ENCODE results near the gene CD55. TPM values are rescaled to one million over a fixed set of nuclear protein-coding genes. Genes with fewer than 3 reads are reported as not detected.

CD55 gene
- total RNA-seq, 1 donor from 2014 or later = 512 TPM

DNA sequence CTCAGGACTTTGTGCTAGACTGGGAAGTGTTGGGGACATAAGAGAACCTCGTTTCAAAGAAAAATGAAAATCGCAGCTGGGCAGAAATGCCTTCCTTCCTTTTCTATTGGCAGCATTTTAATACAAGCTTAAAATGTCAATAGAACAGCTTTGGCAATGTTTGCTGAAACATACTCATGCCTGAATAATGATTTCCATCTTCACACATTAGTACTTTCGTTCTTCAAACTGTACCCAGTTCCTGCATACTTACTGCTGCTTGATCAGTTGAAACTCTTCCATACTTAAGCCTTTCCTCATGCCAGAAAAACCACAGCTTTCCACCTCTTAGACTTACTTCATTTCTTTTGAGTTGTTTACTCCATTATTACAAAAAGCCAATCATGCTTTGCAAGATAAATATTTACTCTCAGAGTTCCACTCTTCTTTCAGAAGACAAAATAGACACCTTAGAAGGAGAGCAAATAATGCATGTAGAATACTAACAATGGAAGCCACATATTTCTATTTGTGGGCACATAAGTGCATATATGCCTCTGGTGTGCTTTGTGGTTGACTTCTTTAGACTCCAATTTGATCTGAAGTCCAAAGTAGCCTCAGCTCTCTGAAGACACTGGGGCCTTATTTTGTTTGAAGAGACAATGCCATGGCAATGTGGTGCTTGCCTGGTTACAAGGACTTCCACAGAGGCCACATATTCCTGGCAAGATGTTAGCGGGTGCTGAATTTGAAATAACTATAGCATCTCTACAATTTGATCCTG is 22.7 kb upstream of the CD55 start:
- no peaks in the 10 kb centered on the region for H3K9me3 ChIP-seq
- H3K4me1 ChIP-seq = peaks cover 13% of the 10 kb centered on the region
- DNase-seq (no peak), ATAC-seq (peak; percentile 91)
- H3K27ac ChIP-seq = peak overlapping the region; percentile 75
- H3K4me3 ChIP-seq = peak overlapping the region; percentile 3
- no peaks in the 10 kb centered on the region for H3K27me3 ChIP-seq
- intact Hi-C loops (cut with DNase I) = no loop called here
- H3K36me3 ChIP-seq = no peaks in the 10 kb centered on the region
- TF ChIP-seq, protein P1, sequence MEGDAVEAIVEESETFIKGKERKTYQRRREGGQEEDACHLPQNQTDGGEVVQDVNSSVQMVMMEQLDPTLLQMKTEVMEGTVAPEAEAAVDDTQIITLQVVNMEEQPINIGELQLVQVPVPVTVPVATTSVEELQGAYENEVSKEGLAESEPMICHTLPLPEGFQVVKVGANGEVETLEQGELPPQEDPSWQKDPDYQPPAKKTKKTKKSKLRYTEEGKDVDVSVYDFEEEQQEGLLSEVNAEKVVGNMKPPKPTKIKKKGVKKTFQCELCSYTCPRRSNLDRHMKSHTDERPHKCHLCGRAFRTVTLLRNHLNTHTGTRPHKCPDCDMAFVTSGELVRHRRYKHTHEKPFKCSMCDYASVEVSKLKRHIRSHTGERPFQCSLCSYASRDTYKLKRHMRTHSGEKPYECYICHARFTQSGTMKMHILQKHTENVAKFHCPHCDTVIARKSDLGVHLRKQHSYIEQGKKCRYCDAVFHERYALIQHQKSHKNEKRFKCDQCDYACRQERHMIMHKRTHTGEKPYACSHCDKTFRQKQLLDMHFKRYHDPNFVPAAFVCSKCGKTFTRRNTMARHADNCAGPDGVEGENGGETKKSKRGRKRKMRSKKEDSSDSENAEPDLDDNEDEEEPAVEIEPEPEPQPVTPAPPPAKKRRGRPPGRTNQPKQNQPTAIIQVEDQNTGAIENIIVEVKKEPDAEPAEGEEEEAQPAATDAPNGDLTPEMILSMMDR (IDR thresholded peaks at IDR 0.05) = no peak

DNA sequence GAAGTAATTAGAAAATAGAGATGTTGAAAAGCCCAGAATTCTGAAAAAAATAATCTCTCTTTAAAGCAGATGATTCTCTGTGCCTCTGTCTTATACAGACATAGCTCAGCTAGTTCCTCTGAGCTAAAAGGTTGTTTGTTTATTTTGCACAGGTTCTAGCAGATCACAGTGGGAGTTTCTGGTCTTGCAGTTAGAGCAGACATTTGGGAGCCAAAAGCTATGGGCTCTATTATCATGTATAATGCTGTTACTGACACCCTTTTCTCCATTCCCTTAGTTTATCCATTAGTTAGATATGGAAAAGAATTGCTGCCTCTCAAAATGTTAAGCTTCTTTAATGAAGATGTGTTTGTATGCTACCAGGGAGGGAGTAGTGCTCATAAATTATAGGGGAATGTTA is 20.5 kb upstream of the CD55 start:
- Histone ChIP-seq H3K4me1 (peaks cover 13% of the 10 kb centered on the region), H3K36me3 (no peaks in the 10 kb centered on the region), H3K27ac (no peak overlapping the region), H3K9me3 (no peaks in the 10 kb centered on the region), H3K27me3 (no peaks in the 10 kb centered on the region), H3K4me3 (no peak overlapping the region)
- TF ChIP-seq, protein P1 (IDR thresholded peaks at IDR 0.05) = no peak
- ATAC-seq = no peak
- no peak for DNase-seq
- intact Hi-C loops (cut with DNase I) = no loop called here

DNA sequence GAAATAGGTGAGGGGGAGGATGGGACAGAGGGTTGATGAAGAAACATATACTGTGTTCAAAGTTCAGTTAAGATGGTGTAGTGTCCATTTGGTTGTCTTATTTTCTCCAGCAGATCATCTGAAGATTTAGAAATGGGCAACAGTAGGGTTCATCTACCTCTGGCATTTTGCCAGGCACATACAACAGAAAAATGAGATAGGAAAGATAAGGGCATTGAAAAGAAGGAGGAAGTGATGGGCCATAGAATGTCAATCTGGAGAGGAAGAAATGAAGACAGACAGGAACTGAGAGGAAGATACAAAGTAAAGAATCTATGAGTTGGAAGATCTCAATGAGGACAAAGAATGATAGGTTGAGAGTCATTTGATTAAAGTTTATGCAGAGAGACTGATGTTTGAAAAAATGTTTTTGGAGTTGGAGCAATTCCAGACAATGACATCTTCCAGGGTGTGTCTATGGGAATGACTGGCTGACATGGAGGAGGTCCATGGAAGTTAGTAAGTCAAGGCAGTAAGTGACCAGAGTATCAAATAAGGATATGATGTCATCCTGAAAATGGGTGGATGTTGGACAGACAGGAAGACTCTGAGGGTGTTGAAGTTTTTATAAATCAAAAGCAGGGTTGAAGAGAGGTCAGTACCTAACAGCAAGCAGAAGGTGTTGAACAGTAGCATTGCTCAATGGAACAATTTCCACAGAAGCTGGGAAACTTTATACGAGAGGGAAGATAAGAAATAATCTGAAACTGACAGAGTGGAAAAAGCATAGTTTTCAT is 18.7 kb upstream of the CD55 start:
- no peaks in the 10 kb centered on the region for H3K9me3 ChIP-seq
- no peak overlapping the region for H3K4me3 ChIP-seq
- H3K36me3 ChIP-seq = no peaks in the 10 kb centered on the region
- H3K4me1 ChIP-seq = peaks cover 9% of the 10 kb centered on the region
- intact Hi-C loops (cut with DNase I) = no loop called here
- no peak for ATAC-seq
- H3K27ac ChIP-seq = no peak overlapping the region
- no peaks in the 10 kb centered on the region for H3K27me3 ChIP-seq
- TF ChIP-seq, protein P1 (IDR thresholded peaks at IDR 0.05) = no peak
- DNase-seq = no peak

DNA sequence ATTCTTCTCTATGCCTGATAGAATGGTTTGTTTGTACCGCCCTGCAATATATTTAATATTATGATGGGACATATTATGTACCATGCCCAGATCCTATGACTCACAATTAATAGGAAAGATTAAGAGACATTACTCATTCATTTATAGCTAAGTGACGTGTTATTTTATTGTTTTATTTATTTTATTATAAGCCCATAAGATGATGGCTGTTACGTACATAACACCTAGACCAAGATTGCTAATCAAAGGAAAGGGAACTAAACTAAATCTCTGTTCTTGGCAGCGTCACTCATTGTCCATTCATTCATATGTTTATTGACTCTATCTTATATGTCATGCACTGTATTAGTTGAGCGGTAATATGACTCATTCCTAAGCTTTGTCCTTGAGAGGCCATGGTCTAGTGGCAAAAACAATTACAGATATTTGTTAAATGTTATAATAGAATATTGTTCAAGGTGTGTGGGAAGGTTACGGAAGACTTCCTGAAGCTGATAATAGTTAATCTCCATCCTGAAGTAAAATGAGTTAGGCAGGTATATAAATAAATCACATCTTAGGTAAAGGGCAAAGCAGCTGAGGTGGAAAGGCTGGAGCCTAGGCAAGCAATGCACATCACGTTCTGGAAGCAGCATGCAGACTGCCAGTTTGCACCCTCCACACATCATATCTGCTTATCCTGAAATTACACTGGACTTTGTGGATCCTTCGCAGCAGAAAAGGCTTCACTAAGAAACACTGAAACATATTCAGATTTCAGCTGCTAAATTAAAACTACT is 16.6 kb upstream of the CD55 start:
- TF ChIP-seq, protein P1 (IDR thresholded peaks at IDR 0.05) = no peak
- H3K9me3 ChIP-seq = no peaks in the 10 kb centered on the region
- no peak overlapping the region for H3K27ac ChIP-seq
- no peak for DNase-seq
- H3K36me3 ChIP-seq = no peaks in the 10 kb centered on the region
- H3K4me3 ChIP-seq = no peak overlapping the region
- intact Hi-C loops (cut with DNase I) = no loop called here
- H3K27me3 ChIP-seq = no peaks in the 10 kb centered on the region
- ATAC-seq = no peak
- peaks cover 14% of the 10 kb centered on the region for H3K4me1 ChIP-seq

DNA sequence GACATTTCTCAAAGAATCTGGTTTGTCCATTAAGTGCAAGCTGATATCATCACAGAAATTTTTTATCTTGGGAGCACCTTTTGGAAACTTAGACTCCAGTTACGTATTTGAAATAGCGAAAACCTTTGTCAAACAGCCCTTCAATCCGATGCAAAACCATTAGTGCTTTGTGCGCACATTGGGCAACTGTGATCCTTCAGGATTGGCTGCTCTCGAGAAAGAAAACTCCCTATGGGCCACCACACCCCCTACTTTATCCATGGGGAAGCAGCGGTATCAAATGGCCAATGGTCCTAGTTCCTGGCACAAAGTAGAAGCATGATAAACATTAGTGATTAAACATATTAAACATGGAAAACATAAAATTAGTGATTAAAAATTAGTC is 16.0 kb upstream of the CD55 start:
- no peak for ATAC-seq
- Histone ChIP-seq H3K36me3 (no peaks in the 10 kb centered on the region), H3K4me3 (no peak overlapping the region), H3K27ac (no peak overlapping the region), H3K27me3 (no peaks in the 10 kb centered on the region), H3K4me1 (peaks cover 19% of the 10 kb centered on the region), H3K9me3 (no peaks in the 10 kb centered on the region)
- DNase-seq = no peak
- TF ChIP-seq, protein P1 (IDR thresholded peaks at IDR 0.05) = no peak
- intact Hi-C loops (cut with DNase I) = no loop called here

Data from upper lobe of right lung (tissue), 1 donor.